OCI-LY1 (cell line): Measurements from ENCODE around the gene OR6B1.
"Not testable (repeated sequence)": the region's sequence is repeated elsewhere in the genome, so short reads cannot be mapped to it uniquely, and the experiment has no call there.

Experiments used
- H2AFZ ChIP-seq: fragments of 200-600 bp; sonication (generic), shearing (Covaris generic); 2 replicates; pipeline ENCODE4 v1.6.0; 2014; ENCODE audit warnings: antibody characterized with exemption, mild to moderate bottlenecking, low read length
- H3F3A ChIP-seq: fragments of 200-600 bp; sonication (generic), shearing (Covaris generic); 2 replicates; pipeline ENCODE4 v1.6.0; 2014; ENCODE audit warnings: mild to moderate bottlenecking, antibody characterized with exemption, low read length, moderate library complexity; ENCODE audit not compliant: insufficient read depth
- H3K27ac ChIP-seq: fragments of 200-600 bp; sonication (generic); 2 replicates; pipeline ENCODE4 v1.5.1; 2014; ENCODE audit warnings: low read length, mixed run types, mild to moderate bottlenecking, low read depth; ENCODE audit not compliant: poor library complexity, severe bottlenecking
- H3K27me3 ChIP-seq: fragments of 200-600 bp; sonication (generic); 2 replicates; pipeline ENCODE4 v1.6.0; 2014; ENCODE audit warnings: antibody characterized with exemption, mild to moderate bottlenecking, low read length, moderate library complexity; ENCODE audit not compliant: insufficient read depth
- H3K36me3 ChIP-seq: fragments of 200-600 bp; sonication (generic); 2 replicates; pipeline ENCODE4 v1.6.1; 2014; ENCODE audit warnings: mild to moderate bottlenecking, antibody characterized with exemption, low read length, moderate library complexity, mixed read lengths; ENCODE audit not compliant: insufficient read depth
- H3K4me1 ChIP-seq: fragments of 200-600 bp; sonication (generic); 2 replicates; pipeline ENCODE4 v1.5.1; 2014; ENCODE audit warnings: mild to moderate bottlenecking, low read length, moderate library complexity; ENCODE audit not compliant: insufficient read depth, severe bottlenecking
- H3K4me2 ChIP-seq: fragments of 200-600 bp; sonication (generic), shearing (Covaris generic); 2 replicates; pipeline ENCODE4 v1.6.1; 2014; ENCODE audit warnings: low read length
- H3K4me3 ChIP-seq: fragments of 200-600 bp; sonication (generic); 2 replicates; pipeline ENCODE4 v1.5.1; 2014; ENCODE audit warnings: low read length, low read depth, mild to moderate bottlenecking, mixed read lengths; ENCODE audit not compliant: poor library complexity, severe bottlenecking
- H3K79me2 ChIP-seq: fragments of 200-600 bp; shearing (Covaris generic); 2 replicates; pipeline ENCODE4 v1.6.1; 2016; ENCODE audit warnings: mixed run types, low read length, mixed read lengths; ENCODE audit not compliant: insufficient read depth
- H3K9ac ChIP-seq: fragments of 200-600 bp; sonication (generic), shearing (Covaris generic); 2 replicates; pipeline ENCODE4 v1.6.1; 2014; ENCODE audit warnings: mild to moderate bottlenecking, low read length, mixed read lengths
- H3K9me2 ChIP-seq: fragments of 200-600 bp; sonication (generic), shearing (Covaris generic); 2 replicates; pipeline ENCODE4 v1.6.1; 2014; ENCODE audit warnings: low read depth, mild to moderate bottlenecking, low read length, mixed read lengths
- H3K9me3 ChIP-seq: fragments of 200-600 bp; shearing (Covaris generic); 2 replicates; pipeline ENCODE4 v1.6.1; 2014; ENCODE audit warnings: low read length, mixed read lengths
- H4K20me1 ChIP-seq: fragments of 200-600 bp; sonication (generic), shearing (Covaris generic); 2 replicates; pipeline ENCODE4 v1.6.0; 2016; ENCODE audit warnings: mild to moderate bottlenecking, low read length; ENCODE audit not compliant: insufficient read depth
- CTCF ChIP-seq: fragments of 200-600 bp; sonication (generic), shearing (Covaris generic); IDR thresholded peaks from 2 replicates; pipeline ENCODE4 v1.5.1; 2017; ENCODE audit warnings: mild to moderate bottlenecking, antibody characterized with exemption, low read length, moderate library complexity, mixed read lengths
- EZH2 ChIP-seq: fragments of 200-600 bp; sonication (generic), shearing (Covaris generic); IDR thresholded peaks from 2 replicates; pipeline ENCODE4 v1.8.0; 2017; ENCODE audit warnings: borderline replicate concordance, mixed run types, mild to moderate bottlenecking, antibody characterized with exemption, low read length, moderate library complexity, mixed read lengths

OR6B1 gene

GRCh38 chr7:144049491-144049890 is 49.4 kb downstream of the OR6B1 start:
- no peak overlapping the region for H3K9ac ChIP-seq
- TF ChIP-seq CTCF (no peak), EZH2 (no peak)
- no peak overlapping the region for H3K4me3 ChIP-seq
- H3K27me3 ChIP-seq, result no peaks in the 10 kb centered on the region
- H3K27ac ChIP-seq, result no peak overlapping the region
- no peak overlapping the region for H2AFZ ChIP-seq
- H3K4me1 ChIP-seq, result no peaks in the 10 kb centered on the region
- no peaks in the 10 kb centered on the region for H3K36me3 ChIP-seq
- H3K79me2 ChIP-seq, result no peaks in the 10 kb centered on the region
- no peaks in the 10 kb centered on the region for H3K9me2 ChIP-seq
- H3F3A ChIP-seq, result no peaks in the 10 kb centered on the region
- no peak overlapping the region for H3K4me2 ChIP-seq
- H4K20me1 ChIP-seq, result no peaks in the 10 kb centered on the region
- no peaks in the 10 kb centered on the region for H3K9me3 ChIP-seq

GRCh38 chr7:144050093-144050492 is 50.0 kb downstream of the OR6B1 start:
- Histone ChIP-seq H3K9me2 (no peaks in the 10 kb centered on the region), H4K20me1 (no peaks in the 10 kb centered on the region), H3K9me3 (no peaks in the 10 kb centered on the region), H3K36me3 (no peaks in the 10 kb centered on the region), H3K4me2 (no peak overlapping the region), H3K79me2 (no peaks in the 10 kb centered on the region), H2AFZ (no peak overlapping the region), H3K4me1 (no peaks in the 10 kb centered on the region), H3K9ac (no peak overlapping the region), H3K27me3 (no peaks in the 10 kb centered on the region), H3K27ac (no peak overlapping the region), H3F3A (no peaks in the 10 kb centered on the region), H3K4me3 (no peak overlapping the region)
- no peak for TF ChIP-seq EZH2
- TF ChIP-seq CTCF, result no peak

GRCh38 chr7:144050884-144051283 is 50.8 kb downstream of the OR6B1 start:
- H3K27me3 ChIP-seq, H3K27ac ChIP-seq, H4K20me1 ChIP-seq, H2AFZ ChIP-seq, H3K79me2 ChIP-seq, H3K4me1 ChIP-seq, H3K9ac ChIP-seq, H3F3A ChIP-seq, H3K36me3 ChIP-seq, H3K9me2 ChIP-seq, H3K4me2 ChIP-seq, H3K9me3 ChIP-seq, H3K4me3 ChIP-seq: not testable (repeated sequence)

GRCh38 chr7:144057954-144058353 is 57.8 kb downstream of the OR6B1 start:
- no peaks in the 10 kb centered on the region for H3K4me1 ChIP-seq
- no peak overlapping the region for H3K4me2 ChIP-seq
- no peaks in the 10 kb centered on the region for H3K36me3 ChIP-seq
- H4K20me1 ChIP-seq, result no peaks in the 10 kb centered on the region
- H2AFZ ChIP-seq, result no peak overlapping the region
- no peaks in the 10 kb centered on the region for H3K27me3 ChIP-seq
- H3K27ac ChIP-seq, result no peak overlapping the region
- H3K9me2 ChIP-seq, result no peaks in the 10 kb centered on the region
- TF ChIP-seq CTCF (no peak), EZH2 (no peak)
- H3K9me3 ChIP-seq, result no peaks in the 10 kb centered on the region
- H3K4me3 ChIP-seq, result no peak overlapping the region
- H3K79me2 ChIP-seq, result no peaks in the 10 kb centered on the region
- no peaks in the 10 kb centered on the region for H3F3A ChIP-seq
- H3K9ac ChIP-seq, result no peak overlapping the region
